ENCODE results near the gene ATP9A. TPM values are rescaled to one million over a fixed set of nuclear protein-coding genes. Genes with fewer than 3 reads are reported as not detected.

Gene ATP9A
- total and polyA plus RNA-seq, 2 of the 8 experiments (the other 6 are each of a cell fraction or from before 2014, with no cell fraction given) = 5.0 to 6.4 TPM

DNA sequence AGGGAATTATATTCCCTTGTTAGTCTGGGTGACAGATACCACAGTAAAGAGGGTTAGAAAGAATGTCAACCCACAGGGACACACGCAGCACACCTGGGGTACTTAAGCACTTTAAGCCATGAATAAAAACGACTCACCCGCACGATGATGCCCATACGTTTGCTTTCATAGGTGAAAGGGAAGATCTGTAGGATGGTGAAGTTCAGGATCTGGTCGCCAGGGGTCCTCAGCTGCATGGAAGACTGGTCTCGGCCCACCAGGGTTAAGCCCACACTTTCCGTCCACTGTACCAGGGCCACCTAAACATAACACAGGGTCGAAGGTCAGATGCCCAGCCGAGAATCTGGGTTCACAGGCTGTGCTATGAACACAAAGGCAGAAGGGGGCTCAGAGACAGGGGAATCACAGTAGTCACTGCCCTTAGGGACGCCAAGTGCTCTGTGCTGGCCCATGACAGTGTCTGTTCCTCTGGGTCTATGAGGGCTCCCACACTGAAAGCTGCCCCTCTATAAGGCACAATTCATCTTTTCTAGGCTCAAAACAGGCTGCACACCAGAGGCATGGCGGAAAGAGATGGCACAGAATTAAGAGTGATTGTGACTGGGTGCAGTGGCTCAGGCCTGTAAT lies 128.9 kb downstream of the ATP9A start (continued):
- TF ChIP-seq BRCA1 (IDR thresholded peaks at IDR 0.05; ENCODE audit: low read depth, low read length) (no peak), RNF2 (IDR thresholded peaks at IDR 0.05; ENCODE audit: borderline replicate concordance, low read depth, low read length, missing control alignments, poor library complexity, severe bottlenecking) (no peak), SRF (IDR thresholded peaks at IDR 0.05; ENCODE audit: low read depth, low read length) (no peak), SUZ12 (IDR thresholded peaks at IDR 0.05; ENCODE audit: low read length) (no peak)

Measured in H1 (cell line).